Body of pancreas (tissue), 4 donors: Measurements from ENCODE around the gene GADD45GIP1. TPM values are rescaled to one million over a fixed set of nuclear protein-coding genes. Genes with fewer than 3 reads are reported as not detected.

ENCODE experiments used
- ATAC-seq: fragments of 150-250 bp; one replicate; pipeline ENCODE4 v1.9.1; 2016
- DNase-seq, 4 donors: peaks; one replicate each; pipeline ENCODE4 v3.0.0-alpha.2; 2019
- H3K27ac ChIP-seq, 4 donors: fragments of 200-600 bp; sonication (generic); 1 replicate in 3 of 4; 2 replicates in 1 of 4; pipeline versions ENCODE4 v1.5.1 to v1.6.1; 2016 to 2019; ENCODE audit warnings: mild to moderate bottlenecking in 1 of 4, mixed read lengths in 1 of 4, moderate library complexity in 1 of 4
- H3K27me3 ChIP-seq, 2 donors: fragments of 200-600 bp; sonication (generic); one replicate each; pipeline ENCODE4 v1.6.0; 2016; ENCODE audit warnings: mild to moderate bottlenecking in 1 of 2
- H3K36me3 ChIP-seq, 2 donors: fragments of 200-600 bp; sonication (generic); replicated peaks in 1 of 2; 2 replicates each; pipeline ENCODE4 v1.5.1; 2016; ENCODE audit warnings: low read depth in 2 of 2; ENCODE audit not compliant: insufficient read depth in 1 of 2
- H3K4me1 ChIP-seq: fragments of 200-600 bp; sonication (generic); one replicate; pipeline ENCODE4 v1.6.0; 2016
- H3K4me3 ChIP-seq, 2 donors: fragments of 200-600 bp; sonication (generic); 1 replicate in 1 of 2; 2 replicates in 1 of 2; pipeline ENCODE4 v1.5.1; 2016 to 2019
- H3K9me3 ChIP-seq, 3 donors: fragments of 200-600 bp; sonication (generic); 1 replicate in 2 of 3; 2 replicates in 1 of 3; pipeline ENCODE4 v1.5.1; 2016
- POLR2A ChIP-seq, 3 donors: fragments of 450-650 bp; IDR thresholded peaks; one replicate each; pipeline ENCODE4 v1.6.1; 2016; ENCODE audit warnings: antibody characterized with exemption in 3 of 3, mild to moderate bottlenecking in 2 of 3
- WGBS, 2 donors: methylation state at CpG; one replicate each; pipeline ENCODE4 v1.1.5; 2017; 5-methylcytosine and 5-hydroxymethylcytosine counted together
- intact Hi-C: fragments of 100-400 bp; cut with DNase I; formaldehyde crosslinking; loops from one replicate; pipeline ENCODE4 v1.15.1; 2023
- total RNA-seq, 2 donors: library from RNA; depleted of rRNA; stranded (reverse); fragments of >200 nt; gene quantifications; one replicate each; pipeline ENCODE4 v1.1.0, GENCODE V29; 2016
- TF ChIP-seq, protein P1 (sequence below), 7 experiments: fragments of 450-650 bp in 4 of 7; fragments of 200-600 bp in 3 of 7; sonication (generic) in 3 of 7; IDR thresholded peaks; one replicate each; pipeline ENCODE4 v1.5.1; 2016 to 2019; ENCODE audit warnings: antibody characterized with exemption in 7 of 7

GADD45GIP1 gene
- total RNA-seq, 2 donors from 2014 or later = 31.3 to 42.0 TPM

DNA sequence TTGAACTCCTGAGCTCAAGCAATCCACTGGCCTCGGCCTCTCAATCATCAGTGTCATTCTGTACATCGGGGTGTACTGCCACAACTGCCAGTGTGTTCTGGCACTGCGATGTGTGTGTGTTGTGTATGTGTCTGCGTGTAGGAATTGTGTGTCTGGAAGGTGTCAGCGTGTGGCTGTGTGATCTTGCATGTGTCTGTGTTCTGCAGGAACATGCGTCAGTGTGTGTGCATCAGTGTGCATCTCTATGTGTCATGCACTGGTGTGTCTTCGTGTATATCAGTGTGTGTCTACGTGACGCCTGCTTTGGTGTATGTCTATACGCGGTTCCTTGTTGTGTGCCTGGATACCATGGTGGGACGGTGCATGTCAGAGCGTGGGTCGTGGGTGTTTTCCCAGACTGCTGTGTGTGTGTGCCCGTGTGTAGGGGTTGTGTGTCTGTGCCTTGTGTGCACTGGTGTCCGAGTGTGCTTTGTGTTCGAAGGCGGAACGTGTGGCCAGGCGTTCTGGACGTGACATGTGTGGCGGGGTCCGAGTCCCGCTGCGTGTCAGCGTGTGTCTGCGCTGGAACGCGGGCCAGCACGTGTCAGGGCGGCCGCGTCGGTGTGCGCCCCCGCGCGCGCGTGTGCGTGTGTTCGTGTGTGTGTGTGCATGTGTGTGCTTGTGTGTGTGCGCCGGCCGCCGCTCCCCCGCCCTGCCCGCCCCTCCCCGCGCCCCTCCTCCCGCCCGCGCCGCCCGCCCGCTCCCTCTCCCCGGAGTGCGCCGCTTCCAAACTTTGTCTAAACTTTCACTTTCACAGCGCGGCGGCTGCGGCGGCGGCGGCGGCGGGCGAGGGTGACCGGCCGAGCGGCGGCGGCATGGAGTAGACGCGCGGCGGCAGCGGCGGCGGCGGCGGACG is 37.9 kb upstream of the GADD45GIP1 start, which contains the start of gene NFIX:
TSS of gene NFIX (plus strand) at position 775 of the 895 bp plus-strand sequence. CDS start 363 bp downstream, outside the sequence.
- Histone ChIP-seq H3K4me3 (peak within 1 kb of the TSS; percentile 39 to 70), H3K9me3 (no peaks in the 10 kb centered on the region), H3K36me3 (peaks cover 0 to 3% of the 10 kb centered on the region in 2 donors), H3K27ac (peak within 1 kb of the TSS; percentile 72 to 81 (median 77)), H3K27me3 (no peaks in the 10 kb centered on the region), H3K4me1 (peaks cover 23% of the 10 kb centered on the region)
- DNase-seq = peak; percentile 73 to 79 (median 74)
- 9 to 50% methylated on average over 4 to 78 of the region's 84 CpGs for WGBS, 2 donors
- TF ChIP-seq, protein P1, sequence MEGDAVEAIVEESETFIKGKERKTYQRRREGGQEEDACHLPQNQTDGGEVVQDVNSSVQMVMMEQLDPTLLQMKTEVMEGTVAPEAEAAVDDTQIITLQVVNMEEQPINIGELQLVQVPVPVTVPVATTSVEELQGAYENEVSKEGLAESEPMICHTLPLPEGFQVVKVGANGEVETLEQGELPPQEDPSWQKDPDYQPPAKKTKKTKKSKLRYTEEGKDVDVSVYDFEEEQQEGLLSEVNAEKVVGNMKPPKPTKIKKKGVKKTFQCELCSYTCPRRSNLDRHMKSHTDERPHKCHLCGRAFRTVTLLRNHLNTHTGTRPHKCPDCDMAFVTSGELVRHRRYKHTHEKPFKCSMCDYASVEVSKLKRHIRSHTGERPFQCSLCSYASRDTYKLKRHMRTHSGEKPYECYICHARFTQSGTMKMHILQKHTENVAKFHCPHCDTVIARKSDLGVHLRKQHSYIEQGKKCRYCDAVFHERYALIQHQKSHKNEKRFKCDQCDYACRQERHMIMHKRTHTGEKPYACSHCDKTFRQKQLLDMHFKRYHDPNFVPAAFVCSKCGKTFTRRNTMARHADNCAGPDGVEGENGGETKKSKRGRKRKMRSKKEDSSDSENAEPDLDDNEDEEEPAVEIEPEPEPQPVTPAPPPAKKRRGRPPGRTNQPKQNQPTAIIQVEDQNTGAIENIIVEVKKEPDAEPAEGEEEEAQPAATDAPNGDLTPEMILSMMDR (IDR thresholded peaks at IDR 0.05) = no peak
- no peak for TF ChIP-seq POLR2A (IDR thresholded peaks at IDR 0.05)
- intact Hi-C loops = no loop called here
- ATAC-seq = peak; percentile 73

DNA sequence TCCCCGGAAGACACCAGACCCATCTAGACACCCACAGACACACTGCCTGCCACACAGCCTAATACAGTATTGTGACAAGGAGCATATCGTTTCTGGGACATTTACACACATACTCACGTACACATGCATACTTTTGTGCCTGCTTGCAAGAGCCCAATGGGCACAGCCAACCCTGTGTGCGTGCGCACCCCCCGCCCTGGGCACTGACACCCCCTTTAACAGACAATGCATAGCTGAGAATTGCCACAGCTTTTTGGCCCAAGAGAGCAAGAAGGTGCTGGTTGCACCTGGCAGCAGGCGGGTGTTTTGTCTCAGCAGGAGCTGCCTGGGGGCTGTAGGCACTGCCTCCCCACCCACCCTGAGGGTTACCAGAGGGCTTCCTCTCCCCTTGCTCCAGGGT is 36.5 kb upstream of the GADD45GIP1 start:
- Histone ChIP-seq H3K36me3 (no peaks in the 10 kb centered on the region), H3K9me3 (no peaks in the 10 kb centered on the region), H3K27ac (no peak overlapping the region), H3K4me1 (peaks cover 23% of the 10 kb centered on the region), H3K4me3 (no peak overlapping the region), H3K27me3 (no peaks in the 10 kb centered on the region)
- intact Hi-C loops = no loop called here
- 88 to 92% methylated on average over 1 to 7 of the region's 7 CpGs for WGBS, 2 donors
- TF ChIP-seq, protein P1 (IDR thresholded peaks at IDR 0.05) = no peak
- no peak for TF ChIP-seq POLR2A (IDR thresholded peaks at IDR 0.05)
- DNase-seq = no peak
- ATAC-seq = no peak

- no peak overlapping the region for H3K27ac ChIP-seq
- ATAC-seq (no peak), DNase-seq (no peak)
- H3K36me3 ChIP-seq = no peaks in the 10 kb centered on the region
- TF ChIP-seq POLR2A (IDR thresholded peaks at IDR 0.05) = no peak
- TF ChIP-seq, protein P1 (IDR thresholded peaks at IDR 0.05) = no peak
- WGBS, 2 donors = 88 to 92% methylated on average over 11 of the region's 11 CpGs
- H3K4me1 ChIP-seq = peaks cover 18% of the 10 kb centered on the region
- H3K4me3 ChIP-seq = no peak overlapping the region
- no peaks in the 10 kb centered on the region for H3K9me3 ChIP-seq
- intact Hi-C loops = no loop called here
- H3K27me3 ChIP-seq = no peaks in the 10 kb centered on the region
These were observed 35.7 kb upstream of the GADD45GIP1 start for GRCh38 chr19:12992729-12993128.

GRCh38 chr19:12991296-12991695 is 34.3 kb upstream of the GADD45GIP1 start:
- Histone ChIP-seq H3K9me3 (no peaks in the 10 kb centered on the region), H3K4me3 (no peak overlapping the region), H3K36me3 (no peaks in the 10 kb centered on the region), H3K4me1 (peaks cover 5% of the 10 kb centered on the region), H3K27ac (no peak overlapping the region), H3K27me3 (no peaks in the 10 kb centered on the region)
- DNase-seq (no peak), ATAC-seq (no peak)
- intact Hi-C loops = no loop called here
- WGBS, 2 donors = 83 to 92% methylated on average over 5 of the region's 5 CpGs
- no peak for TF ChIP-seq POLR2A (IDR thresholded peaks at IDR 0.05)

DNA sequence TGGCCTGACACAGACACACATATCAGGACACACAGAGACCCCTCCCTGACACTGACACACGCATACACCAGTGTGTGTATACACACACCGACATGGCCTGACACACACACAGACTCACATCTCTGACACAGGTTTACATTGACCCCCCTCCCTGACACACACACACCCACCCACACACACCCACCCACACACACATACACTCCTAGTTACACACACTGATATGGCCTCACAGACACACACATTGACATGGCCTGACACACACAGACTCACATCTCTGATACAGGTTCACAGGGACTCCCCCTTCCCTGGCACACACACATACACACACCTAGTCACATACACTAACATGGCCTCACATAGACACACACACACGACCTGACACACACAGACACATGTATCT is 33.8 kb upstream of the GADD45GIP1 start:
- Histone ChIP-seq H3K36me3 (no peaks in the 10 kb centered on the region), H3K4me1 (peaks cover 5% of the 10 kb centered on the region), H3K27ac (no peak overlapping the region), H3K9me3 (no peaks in the 10 kb centered on the region), H3K27me3 (no peaks in the 10 kb centered on the region), H3K4me3 (no peak overlapping the region)
- no peak for TF ChIP-seq POLR2A (IDR thresholded peaks at IDR 0.05)
- TF ChIP-seq, protein P1 (IDR thresholded peaks at IDR 0.05) = no peak
- ATAC-seq = no peak
- DNase-seq = no peak
- 50 to 63% methylated on average over 1 to 3 of the region's 3 CpGs for WGBS, 2 donors
- intact Hi-C loops = no loop called here
